ENCODE measurements around the gene PCBP4.

The PCBP4 gene

GRCh38 chr3:51942603-51943450, 24.4 kb downstream of the PCBP4 start:
- DNase-seq (ENCODE audit: extremely low read depth in 1 of 2, low read depth in 1 of 2) = peak in 1 of 2 donors; percentile 40

GRCh38 chr3:51941798-51942602, 25.3 kb downstream of the PCBP4 start, which contains the start of the genes PARP3 and RRP9:
PARP3 (plus strand) TSS chr3:51942363; CDS start chr3:51943356, 993 bp downstream.
RRP9 (minus strand) TSS chr3:51941904; CDS start chr3:51941867, 37 bp downstream.
- DNase-seq (ENCODE audit: extremely low read depth in 1 of 2, low read depth in 1 of 2) = peak; percentile 99 to 100

- DNase-seq (ENCODE audit: extremely low read depth in 1 of 2, low read depth in 1 of 2) = no peak
These were observed 25.8 kb downstream of the PCBP4 start for GRCh38 chr3:51941463-51941797.

- DNase-seq (ENCODE audit: extremely low read depth in 1 of 2, low read depth in 1 of 2) = no peak
These were observed 26.4 kb downstream of the PCBP4 start for GRCh38 chr3:51940648-51941462.

- DNase-seq (ENCODE audit: extremely low read depth in 1 of 2, low read depth in 1 of 2) = no peak
These were observed 28.4 kb downstream of the PCBP4 start for GRCh38 chr3:51938780-51939425.

- DNase-seq (ENCODE audit: extremely low read depth in 1 of 2, low read depth in 1 of 2) = no peak
These were observed 29.4 kb downstream of the PCBP4 start for GRCh38 chr3:51937611-51938450.

- no peak for DNase-seq (ENCODE audit: extremely low read depth in 1 of 2, low read depth in 1 of 2)
These were observed 30.2 kb downstream of the PCBP4 start for GRCh38 chr3:51937014-51937413.

GRCh38 chr3:51935886-51936755, 31.1 kb downstream of the PCBP4 start:
- DNase-seq (ENCODE audit: extremely low read depth in 1 of 2, low read depth in 1 of 2) = no peak

- DNase-seq (ENCODE audit: extremely low read depth in 1 of 2, low read depth in 1 of 2) = no peak
These were observed 32.0 kb downstream of the PCBP4 start for GRCh38 chr3:51934991-51935885.

GRCh38 chr3:51934139-51934850, 33.0 kb downstream of the PCBP4 start:
- no peak for DNase-seq (ENCODE audit: extremely low read depth in 1 of 2, low read depth in 1 of 2)

- DNase-seq (ENCODE audit: extremely low read depth in 1 of 2, low read depth in 1 of 2) = no peak
These were observed 33.6 kb downstream of the PCBP4 start for GRCh38 chr3:51933471-51934138.

GRCh38 chr3:51932471-51933370, 34.5 kb downstream of the PCBP4 start:
- no peak for DNase-seq (ENCODE audit: extremely low read depth in 1 of 2, low read depth in 1 of 2)

GRCh38 chr3:51931756-51932155, 35.5 kb downstream of the PCBP4 start:
- no peak for DNase-seq (ENCODE audit: extremely low read depth in 1 of 2, low read depth in 1 of 2)

GRCh38 chr3:51930439-51930838, 36.8 kb downstream of the PCBP4 start:
- DNase-seq (ENCODE audit: extremely low read depth in 1 of 2, low read depth in 1 of 2) = no peak

GRCh38 chr3:51929420-51930003, 37.7 kb downstream of the PCBP4 start:
- DNase-seq (ENCODE audit: extremely low read depth in 1 of 2, low read depth in 1 of 2) = no peak

Measured in stimulated activated CD8-positive, alpha-beta memory T cell treated with anti-CD3 and anti-CD28 coated beads, Interleukin-7, amount 100 ng/mL, for 48 hours (primary cell).